Suppressor macrophage treated with lipopolysaccharide for 4 hours (primary cell): ENCODE measurements around the gene GPR17.

Source experiments
- DNase-seq: peaks from one replicate; pipeline ENCODE4 v3.0.0-alpha.2; 2020

Gene GPR17

GRCh38 chr2:127657232-127657595 lies 11.3 kb downstream of the GPR17 start:
- no peak for DNase-seq

- no peak for DNase-seq
Measured at GRCh38 chr2:127658146-127658545, 12.2 kb downstream of the GPR17 start.

- no peak for DNase-seq
Measured at GRCh38 chr2:127658641-127659407, 12.9 kb downstream of the GPR17 start.

- no peak for DNase-seq
Measured at GRCh38 chr2:127659408-127660290, 13.7 kb downstream of the GPR17 start.

- no peak for DNase-seq
Measured at GRCh38 chr2:127660291-127660578, 14.3 kb downstream of the GPR17 start.

GRCh38 chr2:127661072-127661649 lies 15.2 kb downstream of the GPR17 start:
- DNase-seq = no peak

GRCh38 chr2:127661949-127662510 lies 16.1 kb downstream of the GPR17 start:
- DNase-seq = no peak

GRCh38 chr2:127662937-127663565 lies 17.1 kb downstream of the GPR17 start:
- no peak for DNase-seq

- DNase-seq = no peak
Measured at GRCh38 chr2:127663566-127664064, 17.7 kb downstream of the GPR17 start.

GRCh38 chr2:127664065-127664894 lies 18.3 kb downstream of the GPR17 start:
- DNase-seq = no peak

- DNase-seq = no peak
Measured at GRCh38 chr2:127664895-127665225, 18.9 kb downstream of the GPR17 start.

- no peak for DNase-seq
Measured at GRCh38 chr2:127665267-127665893, 19.4 kb downstream of the GPR17 start.

- no peak for DNase-seq
Measured at GRCh38 chr2:127669056-127669455, 23.1 kb downstream of the GPR17 start.

GRCh38 chr2:127670055-127670956 lies 24.4 kb downstream of the GPR17 start:
- no peak for DNase-seq

- no peak for DNase-seq
Measured at GRCh38 chr2:127670957-127671290, 25.0 kb downstream of the GPR17 start.

GRCh38 chr2:127671557-127672302 lies 25.8 kb downstream of the GPR17 start:
- DNase-seq = no peak

GRCh38 chr2:127672341-127673224 lies 26.6 kb downstream of the GPR17 start:
- DNase-seq = no peak

GRCh38 chr2:127673291-127674069 lies 27.5 kb downstream of the GPR17 start:
- DNase-seq = no peak
